ENCODE results near the gene ALG3.

The ALG3 gene

GRCh38 chr3:184233127-184233843 lies 15.5 kb downstream of the ALG3 start:
- no peak overlapping the region for H3K27ac Mint-ChIP-seq

GRCh38 chr3:184231671-184232070 lies 17.1 kb downstream of the ALG3 start:
- Mint-ChIP-seq H3K27me3 (peaks cover 40% of the 10 kb centered on the region), H3K4me1 (ENCODE audit: low read depth) (peaks cover 10% of the 10 kb centered on the region), H3K27ac (no peak overlapping the region), H3K4me3 (peak overlapping the region; percentile 34), H3K9me3 (no peaks in the 10 kb centered on the region), H3K36me3 (ENCODE audit: low read depth) (no peaks in the 10 kb centered on the region)

More at GRCh38 chr3:184233127-184233843, 15.5 kb downstream of the ALG3 start:
- H3K9me3 Mint-ChIP-seq: no peaks in the 10 kb centered on the region
- no peak overlapping the region for H3K4me3 Mint-ChIP-seq
- peaks cover 29% of the 10 kb centered on the region for H3K27me3 Mint-ChIP-seq
- no peaks in the 10 kb centered on the region for H3K36me3 Mint-ChIP-seq (ENCODE audit: low read depth)
- H3K4me1 Mint-ChIP-seq (ENCODE audit: low read depth): peaks cover 10% of the 10 kb centered on the region

GRCh38 chr3:184230603-184231528 lies 17.9 kb downstream of the ALG3 start:
- Mint-ChIP-seq H3K9me3 (no peaks in the 10 kb centered on the region), H3K27ac (no peak overlapping the region), H3K27me3 (peaks cover 46% of the 10 kb centered on the region), H3K4me3 (peak overlapping the region; percentile 34), H3K4me1 (ENCODE audit: low read depth) (peaks cover 10% of the 10 kb centered on the region), H3K36me3 (ENCODE audit: low read depth) (no peaks in the 10 kb centered on the region)

DNA sequence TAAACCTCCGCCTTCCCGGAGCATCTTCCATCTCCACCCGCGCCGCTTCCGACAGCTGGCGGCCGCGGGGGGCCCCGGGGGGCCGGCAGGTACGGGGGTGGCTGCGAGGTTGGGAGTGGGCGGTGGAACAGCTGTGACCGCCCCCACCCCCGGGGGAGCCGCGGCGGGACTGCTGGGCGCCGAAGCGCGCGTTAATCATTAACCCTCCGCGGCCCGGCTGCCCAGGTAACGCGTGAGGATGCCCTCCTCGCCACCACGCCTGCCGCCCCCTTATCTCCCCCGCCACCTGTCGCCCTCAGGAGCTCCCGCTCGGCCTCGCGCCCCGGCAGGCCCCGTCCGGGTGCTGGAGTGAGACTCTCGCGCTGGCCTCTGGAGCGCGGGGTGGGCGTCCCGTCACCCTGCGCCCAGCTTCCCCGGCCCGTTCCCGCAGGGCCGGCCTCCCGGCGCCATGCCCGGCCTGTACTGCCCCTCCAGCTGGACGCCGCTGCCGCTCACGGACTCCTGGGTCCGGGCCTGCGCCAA lies 18.6 kb downstream of the ALG3 start:
- Mint-ChIP-seq H3K27me3 (peaks cover 50% of the 10 kb centered on the region), H3K9me3 (no peaks in the 10 kb centered on the region), H3K4me3 (no peak overlapping the region)

GRCh38 chr3:184229394-184230080 lies 19.2 kb downstream of the ALG3 start, which contains the start of gene VWA5B2:
VWA5B2 (plus strand) TSS chr3:184229585; CDS start chr3:184230529, 944 bp downstream.
- Mint-ChIP-seq H3K4me3 (peak within 1 kb of the TSS; percentile 52), H3K27me3 (peaks cover 52% of the 10 kb centered on the region), H3K4me1 (ENCODE audit: low read depth) (peaks cover 10% of the 10 kb centered on the region), H3K9me3 (no peaks in the 10 kb centered on the region), H3K27ac (no peak within 1 kb of the TSS), H3K36me3 (ENCODE audit: low read depth) (no peaks in the 10 kb centered on the region)

More for the DNA sequence above, 18.6 kb downstream of the ALG3 start:
- Mint-ChIP-seq H3K36me3 (ENCODE audit: low read depth) (no peaks in the 10 kb centered on the region), H3K27ac (no peak overlapping the region), H3K4me1 (ENCODE audit: low read depth) (peaks cover 10% of the 10 kb centered on the region)

DNA sequence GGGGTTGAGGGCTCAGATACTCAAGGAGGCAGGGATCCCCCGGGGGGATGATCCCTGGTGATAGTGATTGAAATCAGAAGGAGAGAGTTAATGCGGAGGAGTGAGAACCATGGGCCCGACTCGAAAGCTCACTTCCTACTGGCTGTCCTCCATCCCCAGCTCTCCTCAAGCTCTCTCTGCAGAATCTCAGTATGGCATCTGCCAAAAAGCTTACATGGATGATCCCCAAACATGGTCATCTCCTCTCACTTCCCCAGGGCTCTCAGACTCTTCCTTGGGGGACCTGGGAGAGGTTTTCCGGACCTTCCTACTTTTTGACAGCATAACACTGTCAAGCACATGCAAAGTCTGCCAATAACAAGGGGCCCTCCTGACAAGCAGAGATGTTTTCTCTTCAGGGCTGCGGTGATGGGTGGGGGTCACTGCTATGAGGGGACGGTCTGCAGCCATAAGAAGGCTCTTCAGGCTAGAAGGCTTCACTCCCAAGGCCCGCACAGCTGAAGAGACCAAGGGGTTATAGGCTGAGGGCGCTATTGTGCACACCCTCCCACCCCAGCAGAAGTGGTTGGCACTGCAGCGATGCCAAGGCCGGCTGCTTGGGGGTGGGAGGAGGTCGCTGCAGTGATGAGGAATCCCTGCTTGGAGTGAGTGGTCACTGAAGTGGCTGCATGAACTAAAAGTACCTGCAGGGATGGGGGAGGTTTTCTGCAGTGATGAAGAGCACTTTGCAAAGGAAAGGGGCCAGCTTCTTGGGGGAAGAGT lies 20.2 kb downstream of the ALG3 start:
- Mint-ChIP-seq H3K4me3 (peak overlapping the region; percentile 10), H3K27ac (no peak overlapping the region), H3K9me3 (no peaks in the 10 kb centered on the region), H3K4me1 (ENCODE audit: low read depth) (peaks cover 10% of the 10 kb centered on the region), H3K36me3 (ENCODE audit: low read depth) (no peaks in the 10 kb centered on the region), H3K27me3 (peaks cover 59% of the 10 kb centered on the region)

- Mint-ChIP-seq H3K4me3 (no peak overlapping the region), H3K27me3 (peaks cover 60% of the 10 kb centered on the region), H3K36me3 (ENCODE audit: low read depth) (no peaks in the 10 kb centered on the region), H3K9me3 (no peaks in the 10 kb centered on the region), H3K4me1 (ENCODE audit: low read depth) (peaks cover 10% of the 10 kb centered on the region), H3K27ac (no peak overlapping the region)
Measured at GRCh38 chr3:184227481-184227935, 21.3 kb downstream of the ALG3 start.

GRCh38 chr3:184223946-184224345 lies 24.8 kb downstream of the ALG3 start:
- H3K4me1 Mint-ChIP-seq (ENCODE audit: low read depth): no peaks in the 10 kb centered on the region
- H3K27ac Mint-ChIP-seq: no peak overlapping the region
- H3K4me3 Mint-ChIP-seq: no peak overlapping the region
- H3K9me3 Mint-ChIP-seq: no peaks in the 10 kb centered on the region
- H3K36me3 Mint-ChIP-seq (ENCODE audit: low read depth): no peaks in the 10 kb centered on the region
- peaks cover 44% of the 10 kb centered on the region for H3K27me3 Mint-ChIP-seq

GRCh38 chr3:184222521-184222920 lies 26.2 kb downstream of the ALG3 start:
- Mint-ChIP-seq H3K27ac (no peak overlapping the region), H3K9me3 (no peaks in the 10 kb centered on the region), H3K27me3 (peaks cover 34% of the 10 kb centered on the region), H3K36me3 (ENCODE audit: low read depth) (no peaks in the 10 kb centered on the region), H3K4me3 (no peak overlapping the region), H3K4me1 (ENCODE audit: low read depth) (no peaks in the 10 kb centered on the region)

DNA sequence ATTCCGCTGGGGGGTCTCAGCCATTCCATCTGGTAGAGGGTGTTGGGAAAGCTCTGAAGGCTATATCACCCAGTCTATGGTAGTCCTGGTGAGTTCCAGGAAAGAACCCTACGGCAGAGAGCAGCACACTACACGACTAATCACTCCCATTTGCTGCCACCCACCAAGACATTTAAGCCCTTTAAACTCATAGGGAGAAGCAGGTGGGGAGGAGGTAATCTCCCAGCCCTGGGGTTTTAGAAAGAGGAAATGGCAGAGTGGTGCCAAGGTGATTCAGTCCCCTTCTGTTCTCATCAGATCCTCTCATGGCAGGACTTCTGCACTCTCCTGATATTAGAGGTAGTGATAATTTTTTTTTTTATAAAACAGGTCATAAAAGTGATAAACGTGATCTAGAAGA lies 29.9 kb downstream of the ALG3 start:
- H3K27ac Mint-ChIP-seq: no peak overlapping the region
- no peaks in the 10 kb centered on the region for H3K9me3 Mint-ChIP-seq
- H3K4me1 Mint-ChIP-seq (ENCODE audit: low read depth): no peaks in the 10 kb centered on the region
- H3K27me3 Mint-ChIP-seq: peaks cover 21% of the 10 kb centered on the region
- no peaks in the 10 kb centered on the region for H3K36me3 Mint-ChIP-seq (ENCODE audit: low read depth)
- H3K4me3 Mint-ChIP-seq: no peak overlapping the region

- Mint-ChIP-seq H3K4me3 (no peak overlapping the region), H3K27ac (no peak overlapping the region), H3K9me3 (no peaks in the 10 kb centered on the region), H3K36me3 (ENCODE audit: low read depth) (no peaks in the 10 kb centered on the region), H3K4me1 (ENCODE audit: low read depth) (no peaks in the 10 kb centered on the region), H3K27me3 (peaks cover 14% of the 10 kb centered on the region)
Measured at GRCh38 chr3:184211718-184212117, 37.0 kb downstream of the ALG3 start.

GRCh38 chr3:184211297-184211696 lies 37.5 kb downstream of the ALG3 start:
- no peaks in the 10 kb centered on the region for H3K4me1 Mint-ChIP-seq (ENCODE audit: low read depth)
- H3K4me3 Mint-ChIP-seq: no peak overlapping the region
- no peaks in the 10 kb centered on the region for H3K36me3 Mint-ChIP-seq (ENCODE audit: low read depth)
- no peaks in the 10 kb centered on the region for H3K9me3 Mint-ChIP-seq
- no peak overlapping the region for H3K27ac Mint-ChIP-seq
- H3K27me3 Mint-ChIP-seq: peaks cover 18% of the 10 kb centered on the region

DNA sequence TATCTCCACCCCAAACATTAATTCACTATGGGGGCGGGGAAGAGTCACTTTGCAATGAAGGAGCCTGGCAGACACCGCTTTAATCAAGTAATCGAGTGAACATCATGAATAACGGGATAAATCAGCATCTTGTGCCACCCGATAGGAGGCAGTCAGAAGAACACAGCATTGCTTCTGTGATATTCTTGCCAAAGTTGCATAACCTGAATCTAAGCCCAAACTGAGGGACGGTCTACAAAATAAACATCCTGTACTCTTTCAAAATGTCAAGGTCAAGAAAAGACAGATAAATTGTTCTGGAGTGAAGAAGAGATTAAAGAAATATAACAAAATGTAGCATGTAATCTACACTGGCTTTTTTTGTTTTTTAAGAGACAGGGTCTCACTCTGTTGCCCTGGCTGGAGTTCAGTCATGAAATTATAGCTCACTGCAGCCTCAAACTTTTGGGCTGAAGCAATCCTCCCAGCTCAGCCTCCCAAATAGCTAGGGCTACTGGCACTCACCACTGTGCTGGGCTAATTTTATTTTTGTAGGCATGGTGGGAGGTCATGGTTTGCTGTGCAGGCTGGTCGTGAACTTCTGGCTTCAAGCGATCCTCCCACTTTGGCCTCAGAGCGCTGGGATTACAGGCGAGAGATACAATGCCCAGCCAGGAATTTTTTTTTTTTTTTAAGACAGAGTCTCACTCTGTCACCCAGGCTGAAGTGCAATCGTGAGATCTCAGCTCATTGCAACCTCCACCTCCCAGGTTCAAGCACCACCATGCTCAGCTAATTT lies 39.4 kb downstream of the ALG3 start:
- peaks cover 17% of the 10 kb centered on the region for H3K27me3 Mint-ChIP-seq
- no peaks in the 10 kb centered on the region for H3K9me3 Mint-ChIP-seq
- no peaks in the 10 kb centered on the region for H3K36me3 Mint-ChIP-seq (ENCODE audit: low read depth)
- no peak overlapping the region for H3K4me3 Mint-ChIP-seq
- H3K27ac Mint-ChIP-seq: no peak overlapping the region
- H3K4me1 Mint-ChIP-seq (ENCODE audit: low read depth): no peaks in the 10 kb centered on the region

All from stimulated activated naive CD8-positive, alpha-beta T cell treated with anti-CD3 and anti-CD28 coated beads, Interleukin-15, Interleukin-2, amounts not matched to agents 100 ng/mL and 50 ng/mL, for 24 hours (primary cell).